IMR-90 (cell line): Measurements from ENCODE around the gene FAM227B. TPM values are rescaled to one million over a fixed set of nuclear protein-coding genes. Genes with fewer than 3 reads are reported as not detected.

Experiments used
- ATAC-seq: fragments of 200-7000 bp; cut with Tn5 transposase; 2 replicates; pipeline ENCODE4 v1.9.1; 2020; ENCODE audit warnings: low read depth, mild to moderate bottlenecking, moderate library complexity
- BruUV-seq: library from RNA; stranded (reverse); fragments of 400-500 nt; replicated peaks from 2 replicates; lab custom pipeline; 2021; lab: Mats Ljungman, UMichigan
- CTCF ChIA-PET: fragments of 300-600 bp; formaldehyde crosslinking; extraction: SDS; loops from one replicate; lab custom pipeline; 2021; ENCODE audit warnings: antibody characterized with exemption; lab: Yijun Ruan, JAX
- POLR2A ChIA-PET: fragments of 300-600 bp; sonication (Branson Sonifier 250); formaldehyde crosslinking; loops from one replicate; lab custom pipeline; 2022; ENCODE audit warnings: antibody characterized with exemption; ENCODE audit not compliant: unreplicated experiment; lab: Charles Lee
- DNase-seq: peaks from one replicate; pipeline ENCODE4 v3.0.0; 2013
- H2AFZ ChIP-seq: replicated peaks from 2 replicates; pipeline ENCODE3; 2013; ENCODE audit warnings: low read length, mild to moderate bottlenecking; ENCODE audit not compliant: poor library complexity
- H2AK5ac ChIP-seq: 2 replicates; pipeline ENCODE4 v1.6.1; 2013; ENCODE audit warnings: low read depth, low read length, inconsistent platforms
- H2AK9ac ChIP-seq: replicated peaks from 2 replicates; pipeline ENCODE3; 2013; ENCODE audit warnings: mild to moderate bottlenecking, low read depth, low read length, moderate library complexity; ENCODE audit not compliant: poor library complexity
- H2BK120ac ChIP-seq: 2 replicates; pipeline ENCODE4 v1.6.1; 2013; ENCODE audit warnings: low read depth, low read length, inconsistent platforms
- H2BK15ac ChIP-seq: 3 replicates; pipeline ENCODE4 v1.6.1; 2013; ENCODE audit warnings: low read depth, low read length, inconsistent platforms
- H2BK20ac ChIP-seq: 2 replicates; pipeline ENCODE4 v1.6.1; 2013; ENCODE audit warnings: low read depth, mild to moderate bottlenecking, inconsistent platforms, low read length, moderate library complexity
- H2BK5ac ChIP-seq: 2 replicates; pipeline ENCODE4 v1.6.1; 2013; ENCODE audit warnings: mild to moderate bottlenecking, low read depth, low read length, inconsistent platforms; ENCODE audit not compliant: poor library complexity, severe bottlenecking
- H3K14ac ChIP-seq: replicated peaks from 2 replicates; pipeline ENCODE4 v1.6.1; 2013; ENCODE audit warnings: low read depth, low read length, inconsistent platforms
- H3K18ac ChIP-seq: 2 replicates; pipeline ENCODE4 v1.6.1; 2013; ENCODE audit warnings: low read depth, low read length, control low read depth
- H3K23ac ChIP-seq: 2 replicates; pipeline ENCODE4 v1.6.1; 2013; ENCODE audit warnings: low read depth, low read length, inconsistent platforms
- H3K27ac ChIP-seq: 2 replicates; pipeline ENCODE4 v1.5.1; 2013; ENCODE audit warnings: mild to moderate bottlenecking, control low read depth, low read length; ENCODE audit not compliant: insufficient read depth
- H3K27me3 ChIP-seq: 2 replicates; pipeline ENCODE4 v1.6.1; 2013; ENCODE audit warnings: low read length; ENCODE audit not compliant: control insufficient read depth, insufficient read depth
- H3K36me3 ChIP-seq: 2 replicates; pipeline ENCODE4 v1.6.1; 2013; ENCODE audit warnings: low read length, mixed read lengths; ENCODE audit not compliant: control insufficient read depth, insufficient read depth
- H3K4ac ChIP-seq: 2 replicates; pipeline ENCODE4 v1.6.1; 2013; ENCODE audit warnings: low read depth, low read length, inconsistent platforms
- H3K4me1 ChIP-seq: 2 replicates; pipeline ENCODE4 v1.6.1; 2013; ENCODE audit warnings: low read length, mixed read lengths; ENCODE audit not compliant: control insufficient read depth, insufficient read depth
- H3K4me2 ChIP-seq: 2 replicates; pipeline ENCODE4 v1.6.1; 2013; ENCODE audit warnings: low read depth, mild to moderate bottlenecking, control low read depth, low read length, moderate library complexity
- H3K4me3 ChIP-seq: 2 replicates; pipeline ENCODE4 v1.5.1; 2013; ENCODE audit warnings: low read depth, mild to moderate bottlenecking, control low read depth, low read length, moderate library complexity; ENCODE audit not compliant: insufficient read depth
- H3K56ac ChIP-seq: 2 replicates; pipeline ENCODE4 v1.6.1; 2013; ENCODE audit warnings: low read length, inconsistent platforms; ENCODE audit not compliant: insufficient read depth; ENCODE audit errors: extremely low read depth
- H3K79me1 ChIP-seq, 2 experiments: 2 replicates each; pipeline ENCODE4 v1.6.1; 2013; ENCODE audit warnings: low read length in 2 of 2, inconsistent platforms in 1 of 2, low read depth in 1 of 2
- H3K9ac ChIP-seq: 2 replicates; pipeline ENCODE4 v1.6.1; 2013; ENCODE audit warnings: low read depth, low read length, control low read depth
- H3K9me1 ChIP-seq: 2 replicates; pipeline ENCODE4 v1.6.1; 2013; ENCODE audit warnings: low read length, inconsistent platforms; ENCODE audit not compliant: insufficient read depth
- H3K9me3 ChIP-seq: 2 replicates; pipeline ENCODE4 v1.6.1; 2013; ENCODE audit warnings: low read length; ENCODE audit not compliant: control insufficient read depth, insufficient read depth
- H4K20me1 ChIP-seq: 2 replicates; pipeline ENCODE4 v1.6.1; 2013; ENCODE audit warnings: low read length, inconsistent platforms; ENCODE audit not compliant: insufficient read depth
- H4K5ac ChIP-seq: 2 replicates; pipeline ENCODE4 v1.6.1; 2013; ENCODE audit warnings: mild to moderate bottlenecking, low read depth, low read length, control low read depth
- H4K8ac ChIP-seq, 2 experiments: 2 replicates each; pipeline ENCODE4 v1.6.1; 2013; ENCODE audit warnings: low read depth in 2 of 2, low read length in 2 of 2, control low read depth in 1 of 2, inconsistent platforms in 1 of 2
- H4K91ac ChIP-seq: 2 replicates; pipeline ENCODE4 v1.6.1; 2013; ENCODE audit warnings: low read depth, low read length, inconsistent platforms; ENCODE audit not compliant: insufficient read depth
- BHLHE40 ChIP-seq: fragments of 150-350 bp; IDR thresholded peaks from 2 replicates; pipeline ENCODE4 v1.6.1; 2016; ENCODE audit warnings: mild to moderate bottlenecking, low read depth, low read length
- CEBPB ChIP-seq: IDR thresholded peaks from 2 replicates; pipeline ENCODE4 v1.6.1; 2012; ENCODE audit warnings: low read depth, low read length, improper control_type of control experiment
- RCOR1 ChIP-seq: IDR thresholded peaks from 2 replicates; pipeline ENCODE4 v1.6.1; 2012; ENCODE audit warnings: mild to moderate bottlenecking, low read length, improper control_type of control experiment; ENCODE audit not compliant: insufficient replicate concordance
- dilution Hi-C: fragments of 300-500 bp; cut with HindIII; formaldehyde crosslinking; loops from one replicate; pipeline ENCODE4 v1.14.3; 2018; ENCODE audit warnings: low sequenced_read_pairs; ENCODE audit not compliant: unreplicated experiment
- in situ Hi-C: fragments of 300-500 bp; cut with MboI; formaldehyde crosslinking; loops from 3 replicates; pipeline ENCODE4 v1.14.3; 2019; ENCODE audit warnings: low sequenced_read_pairs, inconsistent platforms, mixed read lengths
- intact Hi-C: fragments of 100-400 bp; cut with micrococcal nuclease; formaldehyde crosslinking; loops from 2 replicates; pipeline ENCODE4 v1.10.0; 2022
- polyA plus RNA-seq, 3 experiments: library from polyadenylated mRNA; depleted of rRNA; stranded (reverse); fragments of >200 nt; gene quantifications; 2 replicates each; pipeline ENCODE4 v1.2.3, GENCODE V29; 2012; ENCODE audit warnings: low replicate concordance in 1 of 3
- total RNA-seq: library from RNA; depleted of rRNA; stranded (reverse); fragments of >200 nt; gene quantifications from 2 replicates; pipeline ENCODE4 v1.2.3, GENCODE V29; 2012
- TF ChIP-seq, protein P1 (sequence below): fragments of 150-350 bp; IDR thresholded peaks from 2 replicates; pipeline ENCODE4 v1.6.1; 2017; ENCODE audit warnings: mild to moderate bottlenecking, antibody characterized with exemption, low read length, low read depth

FAM227B gene
- total and polyA plus RNA-seq, 2 of the 4 experiments (the other 2 are of a cell fraction) = 1.8 to 3.0 TPM

GRCh38 chr15:49645277-49645676 is 24.7 kb upstream of the FAM227B start:
- Histone ChIP-seq H3K4ac (no peak overlapping the region), H3K4me3 (no peak overlapping the region), H4K20me1 (no peaks in the 10 kb centered on the region), H2BK15ac (no peak overlapping the region), H3K4me2 (no peak overlapping the region), H2AK9ac (no peak overlapping the region), H3K18ac (no peak overlapping the region), H3K14ac (no peak overlapping the region), H2AK5ac (no peak overlapping the region), H3K4me1 (peaks cover 12% of the 10 kb centered on the region), H2AFZ (no peak overlapping the region), H3K27ac (no peak overlapping the region), H3K9me3 (no peaks in the 10 kb centered on the region), H3K36me3 (peaks cover 10% of the 10 kb centered on the region), H3K9ac (no peak overlapping the region), H2BK5ac (peak overlapping the region; percentile 48), H2BK20ac (no peak overlapping the region), H3K23ac (no peak overlapping the region), H4K8ac (no peak overlapping the region), H3K56ac (no peak overlapping the region), H2BK120ac (no peak overlapping the region), H3K9me1 (peaks cover 2% of the 10 kb centered on the region; the same call in 1 of the 2 replicates), H4K5ac (no peak overlapping the region), H3K79me1 (peaks cover 6 to 17% of the 10 kb centered on the region in 2 experiments; a peak in 2 of 4 replicates), H4K91ac (no peak overlapping the region), H3K27me3 (no peaks in the 10 kb centered on the region)
- dilution Hi-C loops (no loop called here), in situ Hi-C loops (no loop called here), intact Hi-C loops (no loop called here)
- DNase-seq (peak; percentile 47), ATAC-seq (peak; percentile 56)
- BruUV-seq = no TSS peak
- ChIA-PET POLR2A (interaction anchor here (0.6 kb wide), 1 partner anchor 358 kb away, joined by 5 read pairs; no protein-coding TSS in a partner anchor), CTCF (interaction anchor here (0.5 kb wide), 1 partner anchor 923 kb away, joined by 5 read pairs; no protein-coding TSS in a partner anchor)
- TF ChIP-seq, protein P1, sequence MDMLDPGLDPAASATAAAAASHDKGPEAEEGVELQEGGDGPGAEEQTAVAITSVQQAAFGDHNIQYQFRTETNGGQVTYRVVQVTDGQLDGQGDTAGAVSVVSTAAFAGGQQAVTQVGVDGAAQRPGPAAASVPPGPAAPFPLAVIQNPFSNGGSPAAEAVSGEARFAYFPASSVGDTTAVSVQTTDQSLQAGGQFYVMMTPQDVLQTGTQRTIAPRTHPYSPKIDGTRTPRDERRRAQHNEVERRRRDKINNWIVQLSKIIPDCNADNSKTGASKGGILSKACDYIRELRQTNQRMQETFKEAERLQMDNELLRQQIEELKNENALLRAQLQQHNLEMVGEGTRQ = no peak
- no peak for TF ChIP-seq CEBPB
- no peak for TF ChIP-seq RCOR1
- TF ChIP-seq BHLHE40 = no peak
